ENCODE data around the gene CCDC102B. TPM values are rescaled to one million over a fixed set of nuclear protein-coding genes. Genes with fewer than 3 reads are reported as not detected.
"Not testable (repeated sequence)": the region's sequence is repeated elsewhere in the genome, so short reads cannot be mapped to it uniquely, and the experiment has no call there.

The CCDC102B gene
- total RNA-seq, 4 donors from 2014 or later: 3.8 to 15.1 (median 4.9) TPM

- Histone ChIP-seq H3K36me3 (no peaks in the 10 kb centered on the region), H3K9me3 (peaks cover 0 to 4% (median 0%) of the 10 kb centered on the region in 3 donors), H3K4me1 (no peaks in the 10 kb centered on the region), H3K4me3 (no peak overlapping the region), H3K27ac (no peak overlapping the region), H3K27me3 (no peaks in the 10 kb centered on the region)
- ATAC-seq: no peak
- 27 to 55% methylated on average over 1 to 2 of the region's 2 CpGs for WGBS, 2 donors (ENCODE audit: low coverage in 1 of 2)
- TF ChIP-seq EP300 (IDR thresholded peaks at IDR 0.05): no peak
- TF ChIP-seq POLR2AphosphoS5 (IDR thresholded peaks at IDR 0.05): no peak
- TF ChIP-seq CTCF (IDR thresholded peaks at IDR 0.05): no peak
- TF ChIP-seq POLR2A (IDR thresholded peaks at IDR 0.05): no peak
Observed at GRCh38 chr18:68780802-68781635, 16.9 kb upstream of the CCDC102B start.

GRCh38 chr18:68783506-68783905 lies 14.4 kb upstream of the CCDC102B start:
- Histone ChIP-seq H3K27me3 (no peaks in the 10 kb centered on the region), H3K9me3 (no peaks in the 10 kb centered on the region), H3K4me1 (no peaks in the 10 kb centered on the region), H3K4me3 (no peak overlapping the region), H3K36me3 (no peaks in the 10 kb centered on the region), H3K27ac (no peak overlapping the region)
- TF ChIP-seq POLR2A (IDR thresholded peaks at IDR 0.05): no peak
- no peak for TF ChIP-seq CTCF (IDR thresholded peaks at IDR 0.05)
- no peak for TF ChIP-seq POLR2AphosphoS5 (IDR thresholded peaks at IDR 0.05)
- no peak for TF ChIP-seq EP300 (IDR thresholded peaks at IDR 0.05)
- 46 to 83% methylated on average over 1 of the region's 1 CpG for WGBS, 2 donors (ENCODE audit: low coverage in 1 of 2)
- ATAC-seq: no peak

- Histone ChIP-seq H3K27me3 (no peaks in the 10 kb centered on the region), H3K27ac (no peak overlapping the region), H3K4me3 (no peak overlapping the region), H3K4me1 (no peaks in the 10 kb centered on the region), H3K36me3 (no peaks in the 10 kb centered on the region), H3K9me3 (no peaks in the 10 kb centered on the region)
- ATAC-seq: no peak
- WGBS, 2 donors (ENCODE audit: low coverage in 1 of 2): 59 to 83% methylated on average over 2 to 3 of the region's 3 CpGs
- TF ChIP-seq POLR2AphosphoS5 (IDR thresholded peaks at IDR 0.05): no peak
- no peak for TF ChIP-seq POLR2A (IDR thresholded peaks at IDR 0.05)
- no peak for TF ChIP-seq EP300 (IDR thresholded peaks at IDR 0.05)
- no peak for TF ChIP-seq CTCF (IDR thresholded peaks at IDR 0.05)
Observed at GRCh38 chr18:68784071-68784470, 13.8 kb upstream of the CCDC102B start.

- H3K4me3 ChIP-seq, H3K27ac ChIP-seq, H3K27me3 ChIP-seq, H3K36me3 ChIP-seq, H3K4me1 ChIP-seq, H3K9me3 ChIP-seq, ATAC-seq: not testable (repeated sequence)
- 93% methylated on average over 3 of the region's 22 CpGs; no CpG with 5 or more reads in 1 of the 2 donors for WGBS, 2 donors (ENCODE audit: low coverage in 1 of 2)
Observed at GRCh38 chr18:68790290-68790689, 7.6 kb upstream of the CCDC102B start.

- H3K4me1 ChIP-seq: no peaks in the 10 kb centered on the region
- H3K4me3 ChIP-seq: no peak overlapping the region
- WGBS, 2 donors (ENCODE audit: low coverage in 1 of 2): 43 to 66% methylated on average over 2 of the region's 2 CpGs
- no peaks in the 10 kb centered on the region for H3K9me3 ChIP-seq
- H3K36me3 ChIP-seq: no peaks in the 10 kb centered on the region
- TF ChIP-seq POLR2A (IDR thresholded peaks at IDR 0.05): no peak
- TF ChIP-seq EP300 (IDR thresholded peaks at IDR 0.05): no peak
- no peak for TF ChIP-seq POLR2AphosphoS5 (IDR thresholded peaks at IDR 0.05)
- TF ChIP-seq CTCF (IDR thresholded peaks at IDR 0.05): no peak
- no peaks in the 10 kb centered on the region for H3K27me3 ChIP-seq
- H3K27ac ChIP-seq: no peak overlapping the region
- ATAC-seq: no peak
Observed at GRCh38 chr18:68791801-68792200, 6.1 kb upstream of the CCDC102B start.
